Mesenchymal stem cell (in vitro differentiated cells and primary cell): Measurements from ENCODE around the gene ARMH3.

ENCODE experiments used
- DNase-seq: peaks from one replicate; pipeline ENCODE4 v3.0.0-alpha.2; 2013
- H2AFZ ChIP-seq: one replicate; pipeline ENCODE4 v1.6.1; 2013; ENCODE audit warnings: low read depth, mild to moderate bottlenecking, control low read depth, inconsistent platforms, low read length, moderate library complexity
- H2AK5ac ChIP-seq: 2 replicates; pipeline ENCODE4 v1.6.1; 2013; ENCODE audit warnings: low read length, moderate library complexity, mild to moderate bottlenecking, inconsistent platforms; ENCODE audit not compliant: severe bottlenecking
- H2BK120ac ChIP-seq: one replicate; pipeline ENCODE4 v1.6.1; 2013; ENCODE audit warnings: low read depth, mild to moderate bottlenecking, inconsistent platforms, low read length, moderate library complexity
- H2BK12ac ChIP-seq, 2 experiments: one replicate each; pipeline ENCODE4 v1.6.1; 2013; ENCODE audit warnings: inconsistent platforms in 2 of 2, low read length in 2 of 2, mild to moderate bottlenecking in 2 of 2, moderate library complexity in 2 of 2, control low read depth in 1 of 2
- H2BK15ac ChIP-seq: one replicate; pipeline ENCODE4 v1.6.1; 2013; ENCODE audit warnings: mild to moderate bottlenecking, low read depth, inconsistent platforms; ENCODE audit not compliant: poor library complexity, severe bottlenecking
- H2BK5ac ChIP-seq: 2 replicates; pipeline ENCODE4 v1.6.1; 2013; ENCODE audit warnings: low read depth, mild to moderate bottlenecking, low read length, control low read depth, inconsistent platforms; ENCODE audit not compliant: poor library complexity, severe bottlenecking
- H3K14ac ChIP-seq, 2 experiments: one replicate each; pipeline ENCODE4 v1.6.1; 2013; ENCODE audit warnings: inconsistent platforms in 2 of 2, low read length in 2 of 2, control low read depth in 1 of 2, mild to moderate bottlenecking in 1 of 2, moderate library complexity in 1 of 2
- H3K18ac ChIP-seq, 2 experiments: one replicate each; pipeline ENCODE4 v1.6.1; 2013; ENCODE audit warnings: inconsistent platforms in 2 of 2, low read length in 2 of 2, control low read depth in 1 of 2, low read depth in 1 of 2, mild to moderate bottlenecking in 1 of 2
- H3K23ac ChIP-seq, 2 experiments: one replicate each; pipeline ENCODE4 v1.6.1; 2013; ENCODE audit warnings: inconsistent platforms in 2 of 2, low read length in 2 of 2, mild to moderate bottlenecking in 2 of 2, moderate library complexity in 2 of 2, control low read depth in 1 of 2
- H3K27ac ChIP-seq: 2 replicates; pipeline ENCODE4 v1.5.1; 2013; ENCODE audit warnings: mild to moderate bottlenecking, moderate library complexity, low read length, control low read depth, inconsistent platforms; ENCODE audit not compliant: poor library complexity, severe bottlenecking
- H3K27me3 ChIP-seq, 2 experiments: 2 replicates each; pipeline versions ENCODE4 v1.6.1 to v1.7.0; 2013; ENCODE audit warnings: low read length in 2 of 2, mild to moderate bottlenecking in 2 of 2, moderate library complexity in 2 of 2, control low read depth in 1 of 2, inconsistent platforms in 1 of 2; ENCODE audit not compliant: control insufficient read depth in 1 of 2, insufficient read depth in 1 of 2
- H3K36me3 ChIP-seq, 2 experiments: 2 replicates each; pipeline versions ENCODE4 v1.6.1 to v1.7.0; 2013; ENCODE audit warnings: low read length in 2 of 2, control low read depth in 1 of 2, inconsistent platforms in 1 of 2, low read depth in 1 of 2, mild to moderate bottlenecking in 1 of 2; ENCODE audit not compliant: insufficient read depth in 2 of 2, control insufficient read depth in 1 of 2
- H3K4ac ChIP-seq, 2 experiments: one replicate each; pipeline ENCODE4 v1.6.1; 2013; ENCODE audit warnings: inconsistent platforms in 2 of 2, low read length in 2 of 2, mild to moderate bottlenecking in 2 of 2, moderate library complexity in 2 of 2, control low read depth in 1 of 2, low read depth in 1 of 2
- H3K4me1 ChIP-seq: 2 replicates; pipeline ENCODE4 v1.6.1; 2013; ENCODE audit warnings: low read depth, low read length, control low read depth; ENCODE audit not compliant: control insufficient read depth, insufficient read depth
- H3K4me2 ChIP-seq: 2 replicates; pipeline ENCODE4 v1.6.1; 2013; ENCODE audit warnings: low read length, mild to moderate bottlenecking, inconsistent platforms; ENCODE audit not compliant: poor library complexity, severe bottlenecking
- H3K4me3 ChIP-seq, 2 experiments: 2 replicates each; pipeline versions ENCODE4 v1.5.1 to v1.7.0; 2013; ENCODE audit warnings: low read length in 2 of 2, mild to moderate bottlenecking in 2 of 2, control low read depth in 1 of 2, low read depth in 1 of 2; ENCODE audit not compliant: insufficient read depth in 1 of 2
- H3K79me1 ChIP-seq: replicated peaks from 2 replicates; pipeline ENCODE4 v1.6.1; 2013; ENCODE audit warnings: mild to moderate bottlenecking, control low read depth, low read length, inconsistent platforms; ENCODE audit not compliant: poor library complexity, severe bottlenecking
- H3K9ac ChIP-seq: 2 replicates; pipeline ENCODE4 v1.7.0; 2013; ENCODE audit warnings: mild to moderate bottlenecking, low read length, moderate library complexity
- H3K9me3 ChIP-seq: 2 replicates; pipeline ENCODE4 v1.7.0; 2013; ENCODE audit warnings: mild to moderate bottlenecking, low read length; ENCODE audit not compliant: control insufficient read depth
- H4K8ac ChIP-seq: one replicate; pipeline ENCODE4 v1.6.1; 2013; ENCODE audit warnings: inconsistent platforms, mild to moderate bottlenecking, low read length, moderate library complexity
- H4K91ac ChIP-seq: one replicate; pipeline ENCODE4 v1.6.1; 2013; ENCODE audit warnings: mild to moderate bottlenecking, low read length, inconsistent platforms
- WGBS: methylation state at CpG from one replicate; pipeline ENCODE4 v1.1.7; 2013; ENCODE audit warnings: mixed read lengths; 5-methylcytosine and 5-hydroxymethylcytosine counted together

ARMH3 gene

DNA sequence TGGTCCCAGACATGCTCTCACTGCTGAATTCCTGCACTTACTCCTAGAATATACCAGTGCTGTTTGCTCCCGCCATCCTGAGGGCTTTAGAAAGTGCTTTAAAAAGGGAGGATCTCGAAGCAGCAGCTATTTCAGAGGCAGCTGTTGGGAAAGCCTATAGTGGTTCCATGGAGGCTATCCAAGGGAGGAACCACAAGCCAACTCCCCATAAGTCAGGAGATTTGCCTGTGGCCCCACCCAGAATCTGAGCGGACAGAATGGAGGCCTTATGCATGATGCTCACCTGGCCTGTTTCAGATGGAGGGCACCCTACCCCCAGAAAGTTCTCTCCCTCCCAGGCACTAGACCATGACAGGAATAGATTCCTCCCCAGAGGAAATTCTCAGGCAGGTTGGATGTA is 210.1 kb downstream of the ARMH3 start:
- 85% methylated on average over 3 of the region's 3 CpGs for WGBS
- H2BK15ac ChIP-seq: no peak overlapping the region
- no peak for DNase-seq
- no peak overlapping the region for H2AFZ ChIP-seq
- H3K23ac ChIP-seq: no peak overlapping the region
- no peak overlapping the region for H2BK5ac ChIP-seq
- no peak overlapping the region for H2BK120ac ChIP-seq
- peaks cover 27 to 36% of the 10 kb centered on the region in 2 experiments for H3K36me3 ChIP-seq
- H3K18ac ChIP-seq: no peak overlapping the region
- no peak overlapping the region for H2BK12ac ChIP-seq
- no peak overlapping the region for H3K4me2 ChIP-seq
- H4K91ac ChIP-seq: no peak overlapping the region
- H3K4me1 ChIP-seq: peaks cover 12% of the 10 kb centered on the region
- no peak overlapping the region for H4K8ac ChIP-seq
- peaks cover 5% of the 10 kb centered on the region for H3K79me1 ChIP-seq
- no peak overlapping the region for H3K4me3 ChIP-seq
- no peaks in the 10 kb centered on the region for H3K9me3 ChIP-seq
- H3K14ac ChIP-seq: no peak overlapping the region
- no peak overlapping the region for H3K4ac ChIP-seq
- peaks cover 7 to 28% of the 10 kb centered on the region in 2 experiments for H3K27me3 ChIP-seq
- no peak overlapping the region for H3K9ac ChIP-seq
- H3K27ac ChIP-seq: no peak overlapping the region
- no peak overlapping the region for H2AK5ac ChIP-seq

DNA sequence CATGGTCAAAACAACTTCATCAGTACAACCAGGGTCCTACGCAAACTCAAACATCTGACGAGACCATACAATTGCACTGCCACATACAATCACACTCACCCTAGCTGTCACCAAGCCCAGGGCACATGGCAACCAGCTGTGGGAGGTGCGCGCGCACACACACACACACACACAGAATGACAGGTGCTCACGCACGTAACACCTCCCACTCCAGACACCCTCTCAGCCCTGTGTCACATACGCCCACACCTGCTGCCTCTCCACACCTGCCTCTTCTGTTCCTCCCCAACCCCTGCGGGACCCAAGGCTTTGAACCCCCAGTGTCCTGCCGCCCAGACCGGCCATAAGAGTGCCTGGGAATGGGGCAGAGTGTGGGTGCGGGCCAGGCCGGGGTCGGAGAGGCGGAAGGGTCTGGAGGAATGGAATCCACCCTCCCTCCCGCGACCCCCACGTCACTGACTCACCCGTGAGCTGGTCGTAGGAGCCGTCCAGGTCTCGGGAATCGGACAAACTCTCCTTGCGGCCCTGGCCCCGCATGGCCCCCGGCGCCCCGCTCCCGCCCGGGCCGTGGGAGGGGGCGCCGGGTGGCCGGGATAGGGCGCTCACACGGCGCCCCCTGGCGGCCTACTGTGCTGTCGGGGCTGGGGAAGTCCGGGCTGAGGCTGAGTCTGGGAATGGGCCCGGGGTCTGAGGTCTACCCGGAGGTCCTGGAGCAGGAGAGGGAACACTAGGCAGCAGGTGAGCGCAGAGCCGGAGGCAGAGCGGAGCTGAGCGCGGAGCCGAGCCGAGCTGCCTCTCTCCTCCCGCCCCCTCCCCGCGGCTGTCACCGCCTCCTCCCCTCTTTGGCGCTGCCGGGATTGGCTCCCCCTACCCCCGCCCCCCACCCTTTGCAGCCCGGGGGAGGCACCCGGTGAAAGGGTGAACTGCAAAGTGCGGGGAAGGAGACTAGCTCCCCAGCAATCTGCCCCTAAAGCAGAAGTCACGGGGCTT is 212.6 kb downstream of the ARMH3 start, which contains the start of gene KCNIP2:
Gene KCNIP2, minus strand, starts transcription at position 769 of the 990 bp plus-strand sequence. Its CDS starts 232 bp downstream, at position 537.
- Histone ChIP-seq H3K36me3 (peaks cover 24 to 33% of the 10 kb centered on the region in 2 experiments), H2BK120ac (no peak within 1 kb of the TSS), H3K9ac (no peak within 1 kb of the TSS), H3K4me2 (peak within 1 kb of the TSS; percentile 31), H3K18ac (no peak within 1 kb of the TSS), H3K23ac (no peak within 1 kb of the TSS), H3K4me3 (peak within 1 kb of the TSS in 1 of 2 experiments; percentile 37), H3K27ac (no peak within 1 kb of the TSS), H4K8ac (no peak within 1 kb of the TSS), H4K91ac (no peak within 1 kb of the TSS), H3K4ac (no peak within 1 kb of the TSS), H2AK5ac (no peak within 1 kb of the TSS), H3K4me1 (peaks cover 28% of the 10 kb centered on the region), H3K14ac (peak within 1 kb of the TSS in 1 of 2 experiments; percentile 44), H3K27me3 (peaks cover 7 to 28% of the 10 kb centered on the region in 2 experiments), H3K9me3 (no peaks in the 10 kb centered on the region), H2BK15ac (no peak within 1 kb of the TSS), H2BK5ac (no peak within 1 kb of the TSS), H3K79me1 (peaks cover 11% of the 10 kb centered on the region), H2AFZ (no peak within 1 kb of the TSS), H2BK12ac (no peak within 1 kb of the TSS)
- DNase-seq: no peak
- WGBS: 22% methylated on average over 33 of the region's 60 CpGs

DNA sequence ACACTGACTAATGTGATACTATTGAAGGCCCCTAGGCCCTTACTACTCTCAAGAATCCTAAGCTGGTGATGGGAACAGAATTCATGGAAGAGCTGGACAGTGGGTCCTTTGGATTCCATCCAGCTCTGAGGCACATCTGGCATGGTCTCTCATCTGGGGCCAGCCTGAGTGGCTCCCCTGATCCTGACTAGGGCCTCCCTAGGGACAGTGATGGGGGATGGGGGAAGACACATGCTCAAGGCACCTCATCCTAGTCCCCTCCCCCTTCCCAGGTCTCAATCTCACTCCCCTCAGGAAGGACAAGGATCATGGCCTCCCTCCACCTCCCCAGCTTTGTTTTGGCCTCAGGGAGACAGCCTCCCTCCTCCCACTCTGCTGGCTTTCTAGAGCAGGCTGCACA is 214.1 kb downstream of the ARMH3 start:
- Histone ChIP-seq H2BK120ac (no peak overlapping the region), H3K14ac (no peak overlapping the region), H3K4me1 (peaks cover 26% of the 10 kb centered on the region), H3K27me3 (peaks cover 7 to 28% of the 10 kb centered on the region in 2 experiments), H3K18ac (no peak overlapping the region), H3K79me1 (peaks cover 12% of the 10 kb centered on the region), H4K91ac (no peak overlapping the region), H2BK15ac (no peak overlapping the region), H3K27ac (no peak overlapping the region), H3K36me3 (peaks cover 14 to 23% of the 10 kb centered on the region in 2 experiments), H2BK12ac (no peak overlapping the region), H2AFZ (no peak overlapping the region), H3K4ac (no peak overlapping the region), H3K9ac (no peak overlapping the region), H3K4me3 (no peak overlapping the region), H3K4me2 (no peak overlapping the region), H4K8ac (no peak overlapping the region), H2BK5ac (no peak overlapping the region), H2AK5ac (no peak overlapping the region), H3K23ac (no peak overlapping the region), H3K9me3 (no peaks in the 10 kb centered on the region)
- DNase-seq: no peak

DNA sequence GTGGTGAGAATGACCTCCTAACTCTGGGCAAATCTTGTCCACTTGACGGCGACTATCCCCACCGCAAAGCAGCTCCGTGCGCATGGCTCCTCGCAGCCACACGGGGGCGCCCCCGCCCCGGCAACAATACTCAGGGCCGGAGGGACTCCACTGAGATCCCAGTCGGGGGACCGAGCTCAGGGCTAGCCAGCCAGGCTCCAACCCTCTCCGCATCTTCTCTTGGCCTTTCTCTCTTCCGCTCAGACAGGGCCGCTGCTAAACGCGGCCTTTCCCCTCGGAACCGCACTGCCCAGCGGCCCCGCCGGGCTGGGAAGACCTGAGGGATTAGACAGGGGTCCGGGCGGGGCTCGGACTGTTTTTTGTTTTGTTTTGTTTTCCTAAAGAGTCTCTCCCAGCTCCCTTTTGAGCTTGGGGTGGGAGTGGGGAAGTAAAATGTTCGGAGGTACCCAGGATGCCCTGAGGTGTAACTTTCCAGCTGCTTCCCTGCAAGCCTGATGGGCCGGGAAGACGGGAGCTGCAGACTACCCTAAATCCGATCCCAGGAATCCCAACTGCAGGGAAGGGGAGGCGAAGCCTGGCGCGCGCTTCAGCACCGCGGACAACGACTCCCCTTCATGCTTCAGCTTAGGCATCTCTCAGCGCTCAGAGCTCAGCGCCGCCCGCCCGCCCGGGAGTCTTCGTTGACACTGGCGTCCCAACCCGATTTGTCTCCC is 215.1 kb downstream of the ARMH3 start:
- Histone ChIP-seq H3K23ac (no peak overlapping the region), H2BK5ac (no peak overlapping the region), H4K8ac (no peak overlapping the region), H2BK15ac (no peak overlapping the region), H3K18ac (no peak overlapping the region), H2AFZ (no peak overlapping the region), H3K4ac (no peak overlapping the region), H3K9ac (peak overlapping the region; percentile 68), H3K4me3 (peak overlapping the region; percentile 31 to 77), H4K91ac (no peak overlapping the region), H2BK120ac (no peak overlapping the region), H3K4me1 (peaks cover 26% of the 10 kb centered on the region), H2AK5ac (no peak overlapping the region), H3K14ac (no peak overlapping the region), H3K4me2 (peak overlapping the region; percentile 91), H2BK12ac (no peak overlapping the region), H3K27me3 (peaks cover 7 to 28% of the 10 kb centered on the region in 2 experiments), H3K9me3 (no peaks in the 10 kb centered on the region), H3K79me1 (peaks cover 12% of the 10 kb centered on the region), H3K27ac (no peak overlapping the region), H3K36me3 (peaks cover 8 to 19% of the 10 kb centered on the region in 2 experiments)
- 5% methylated on average over 46 of the region's 46 CpGs for WGBS
- DNase-seq: peak; percentile 88
